ENCODE results near the gene DNAH11. TPM values are rescaled to one million over a fixed set of nuclear protein-coding genes. Genes with fewer than 3 reads are reported as not detected.

The DNAH11 gene
- total RNA-seq, 1 experiment from 2014 or later = 0.39 TPM

GRCh38 chr7:21704359-21704758, 161.5 kb downstream of the DNAH11 start:
- POLR2A ChIA-PET = no interaction called here
- CTCF ChIA-PET = no interaction called here
- intact Hi-C loops (cut with micrococcal nuclease) = no loop called here

GRCh38 chr7:21706131-21706530, 163.3 kb downstream of the DNAH11 start:
- H4K20me1 ChIP-seq (ENCODE audit: insufficient read depth) = no peaks in the 10 kb centered on the region
- DNase-seq (ENCODE audit: low read depth, low spot score) (no peak), ATAC-seq (no peak)
- H2AFZ ChIP-seq (ENCODE audit: low read depth, low read length, poor library complexity, severe bottlenecking) = no peak overlapping the region
- H3K9me3 ChIP-seq (ENCODE audit: control insufficient read depth in 1 of 2, insufficient read depth in 1 of 2, low read depth in 1 of 2, low read length in 2 of 2) = no peaks in the 10 kb centered on the region
- no peaks in the 10 kb centered on the region for H3K36me3 ChIP-seq (ENCODE audit: control insufficient read depth in 1 of 2, insufficient read depth in 2 of 2, low read length in 2 of 2)
- TF ChIP-seq ELF1 (IDR thresholded peaks at IDR 0.05; ENCODE audit: borderline replicate concordance, low read depth) (no peak), MAX (IDR thresholded peaks at IDR 0.05) (no peak), CEBPB (IDR thresholded peaks at IDR 0.05; ENCODE audit: low read depth) (no peak), SIN3A (IDR thresholded peaks at IDR 0.05; ENCODE audit: low read depth) (no peak), FOSL1 (IDR thresholded peaks at IDR 0.05; ENCODE audit: low read depth) (no peak), ZFX (IDR thresholded peaks at IDR 0.05) (no peak), JUND (IDR thresholded peaks at IDR 0.05) (no peak)
- H3K27ac ChIP-seq (ENCODE audit: low read depth, low read length) = no peak overlapping the region
- POLR2A ChIA-PET = no interaction called here
- H3K79me2 ChIP-seq (ENCODE audit: insufficient read depth, low read length) = no peaks in the 10 kb centered on the region
- BruUV-seq (replicated peaks) = no TSS peak
- no peaks in the 10 kb centered on the region for H3K27me3 ChIP-seq (ENCODE audit: insufficient read depth, low read length)
- intact Hi-C loops (cut with micrococcal nuclease) = no loop called here
- RAD21 ChIA-PET (ENCODE audit: low non-redundant PET in 1 of 2, low total read pairs in 2 of 2, uncharacterized antibody in 2 of 2, unreplicated experiment in 2 of 2) = no interaction called here
- no peaks in the 10 kb centered on the region for H3K4me1 ChIP-seq (ENCODE audit: control insufficient read depth in 1 of 2, insufficient read depth in 2 of 2, low read length in 2 of 2)
- H3K4me2 ChIP-seq (ENCODE audit: low read length) = no peak overlapping the region
- no peak overlapping the region for H3K4me3 ChIP-seq (replicated peaks in 1 of 2; ENCODE audit: low read depth in 1 of 2, low read length in 2 of 2)
- H3K9ac ChIP-seq (ENCODE audit: low read length) = no peak overlapping the region
- no peaks in the 10 kb centered on the region for H3K9me2 ChIP-seq (ENCODE audit: insufficient read depth)
- CTCF ChIA-PET = interaction anchor here (1.0 kb wide), 1 partner anchor 61 kb away, joined by 3 read pairs; no protein-coding TSS in a partner anchor

More at GRCh38 chr7:21704359-21704758, 161.5 kb downstream of the DNAH11 start:
- Histone ChIP-seq H3K36me3 (ENCODE audit: control insufficient read depth in 1 of 2, insufficient read depth in 2 of 2, low read length in 2 of 2) (no peaks in the 10 kb centered on the region), H3K4me1 (ENCODE audit: control insufficient read depth in 1 of 2, insufficient read depth in 2 of 2, low read length in 2 of 2) (no peaks in the 10 kb centered on the region), H3K9me3 (ENCODE audit: control insufficient read depth in 1 of 2, insufficient read depth in 1 of 2, low read depth in 1 of 2, low read length in 2 of 2) (no peaks in the 10 kb centered on the region), H3K4me3 (replicated peaks in 1 of 2; ENCODE audit: low read depth in 1 of 2, low read length in 2 of 2) (no peak overlapping the region), H3K4me2 (ENCODE audit: low read length) (no peak overlapping the region), H3K9me2 (ENCODE audit: insufficient read depth) (no peaks in the 10 kb centered on the region), H3K79me2 (ENCODE audit: insufficient read depth, low read length) (no peaks in the 10 kb centered on the region), H3K27me3 (ENCODE audit: insufficient read depth, low read length) (no peaks in the 10 kb centered on the region), H4K20me1 (ENCODE audit: insufficient read depth) (no peaks in the 10 kb centered on the region), H3K9ac (ENCODE audit: low read length) (no peak overlapping the region), H2AFZ (ENCODE audit: low read depth, low read length, poor library complexity, severe bottlenecking) (no peak overlapping the region), H3K27ac (ENCODE audit: low read depth, low read length) (no peak overlapping the region)
- RAD21 ChIA-PET (ENCODE audit: low non-redundant PET in 1 of 2, low total read pairs in 2 of 2, uncharacterized antibody in 2 of 2, unreplicated experiment in 2 of 2) = no interaction called here
- no TSS peak for BruUV-seq (replicated peaks)
- ATAC-seq = no peak
- no peak for DNase-seq (ENCODE audit: low read depth, low spot score)
- no peak for TF ChIP-seq YY1 (IDR thresholded peaks at IDR 0.05; ENCODE audit: extremely low read depth, insufficient replicate concordance, low read depth, low read length)
- TF ChIP-seq CEBPB (IDR thresholded peaks at IDR 0.05; ENCODE audit: low read depth) = no peak

All from HCT116 (cell line).